WTC11 (cell line): ENCODE results near the gene CACNG1. TPM values are rescaled to one million over a fixed set of nuclear protein-coding genes. Genes with fewer than 3 reads are reported as not detected.

ENCODE experiments used
- ATAC-seq: fragments of 200-7000 bp; cut with Tn5 transposase; 2 replicates; pipeline ENCODE4 v1.10.0; 2021; ENCODE audit warnings: mild to moderate bottlenecking, moderate library complexity
- CTCF ChIA-PET: fragments of 300-600 bp; sonication (Branson Sonifier 250); formaldehyde crosslinking; loops from one replicate; lab custom pipeline; 2021; ENCODE audit warnings: antibody characterized with exemption; lab: Charles Lee
- POLR2A ChIA-PET: fragments of 350-600 bp; sonication (Branson Sonifier 250); formaldehyde crosslinking; loops from one replicate; lab custom pipeline; 2021; ENCODE audit warnings: antibody characterized with exemption; lab: Charles Lee
- DNase-seq: peaks from one replicate; pipeline ENCODE4 v3.0.0; 2021; ENCODE audit warnings: low spot score
- H3K27ac Mint-ChIP-seq: 2 replicates; pipeline ENCODE4 v1.8.0; 2021; ENCODE audit warnings: mixed read lengths
- H3K27me3 Mint-ChIP-seq: 2 replicates; pipeline ENCODE4 v1.8.0; 2021; ENCODE audit warnings: low read depth, mild to moderate bottlenecking, moderate library complexity, mixed read lengths
- H3K36me3 Mint-ChIP-seq: 2 replicates; pipeline ENCODE4 v1.8.0; 2021; ENCODE audit warnings: mixed read lengths
- H3K4me1 Mint-ChIP-seq: 2 replicates; pipeline ENCODE4 v1.8.0; 2022; ENCODE audit warnings: mixed read lengths
- H3K4me3 Mint-ChIP-seq: 2 replicates; pipeline ENCODE4 v1.8.0; 2021; ENCODE audit warnings: mild to moderate bottlenecking, moderate library complexity, mixed read lengths
- H3K9me3 Mint-ChIP-seq: 2 replicates; pipeline ENCODE4 v1.8.0; 2021; ENCODE audit warnings: mixed read lengths
- ARID4B ChIP-seq: sonication (generic); formaldehyde crosslinking; IDR thresholded peaks from 2 replicates; pipeline ENCODE4 v1.8.0; 2023; ENCODE audit warnings: missing genetic modification reagents, mild to moderate bottlenecking, borderline replicate concordance
- ATF3 ChIP-seq: sonication (generic); formaldehyde crosslinking; conservative IDR thresholded peaks from 2 replicates; pipeline ENCODE4 v1.8.1; 2022; ENCODE audit warnings: mild to moderate bottlenecking, missing genetic modification reagents
- CBFB ChIP-seq: sonication (generic); formaldehyde crosslinking; IDR thresholded peaks from 2 replicates; pipeline ENCODE4 v1.8.1; 2022; ENCODE audit warnings: mild to moderate bottlenecking, low read depth, missing genetic modification reagents
- CDX4 ChIP-seq: fragments of 250-450 bp; sonication (Bioruptor Pico); IDR thresholded peaks from 2 replicates; pipeline ENCODE4 v1.9.0; 2021; ENCODE audit warnings: moderate library complexity, mild to moderate bottlenecking, inconsistent platforms, borderline replicate concordance
- CREB1 ChIP-seq: sonication (generic); formaldehyde crosslinking; IDR thresholded peaks from 2 replicates; pipeline ENCODE4 v1.8.0; 2023; ENCODE audit warnings: mild to moderate bottlenecking, missing genetic modification reagents
- ELF4 ChIP-seq: sonication (generic); formaldehyde crosslinking; IDR thresholded peaks from 2 replicates; pipeline ENCODE4 v1.8.1; 2022; ENCODE audit warnings: low read depth, mild to moderate bottlenecking, moderate library complexity, missing genetic modification reagents
- EMX1 ChIP-seq: fragments of 250-450 bp; sonication (Bioruptor Pico); IDR thresholded peaks from 2 replicates; pipeline ENCODE4 v1.8.0; 2021; ENCODE audit warnings: mild to moderate bottlenecking
- FOXJ3 ChIP-seq: sonication (generic); formaldehyde crosslinking; IDR thresholded peaks from 2 replicates; pipeline ENCODE4 v1.9.0; 2021; ENCODE audit warnings: missing genetic modification reagents, mild to moderate bottlenecking, borderline replicate concordance
- GABPB1 ChIP-seq: sonication (generic); formaldehyde crosslinking; IDR thresholded peaks from 2 replicates; pipeline ENCODE4 v1.8.1; 2023; ENCODE audit warnings: mild to moderate bottlenecking, missing genetic modification reagents
- HMGA2 ChIP-seq: fragments of 250-450 bp; sonication (Bioruptor Pico); IDR thresholded peaks from 2 replicates; pipeline ENCODE4 v1.4.0; 2021; ENCODE audit warnings: mild to moderate bottlenecking, moderate library complexity
- OVOL2 ChIP-seq: fragments of 250-450 bp; sonication (Bioruptor Pico); IDR thresholded peaks from 2 replicates; pipeline ENCODE4 v1.9.0; 2021; ENCODE audit warnings: mild to moderate bottlenecking, borderline replicate concordance
- SOX15 ChIP-seq: fragments of 250-450 bp; sonication (Bioruptor Pico); IDR thresholded peaks from 2 replicates; pipeline ENCODE4 v1.9.0; 2021; ENCODE audit warnings: mild to moderate bottlenecking
- ZNF263 ChIP-seq: sonication (generic); formaldehyde crosslinking; IDR thresholded peaks from 2 replicates; pipeline ENCODE4 v1.8.1; 2022; ENCODE audit warnings: low read depth, mild to moderate bottlenecking, moderate library complexity, missing genetic modification reagents
- ZNF317 ChIP-seq: sonication (generic); formaldehyde crosslinking; IDR thresholded peaks from 2 replicates; pipeline ENCODE4 v1.8.1; 2023; ENCODE audit warnings: low read depth, mild to moderate bottlenecking, moderate library complexity, missing genetic modification reagents, borderline replicate concordance
- ZNF512 ChIP-seq: sonication (generic); formaldehyde crosslinking; IDR thresholded peaks from 2 replicates; pipeline ENCODE4 v1.8.1; 2022; ENCODE audit warnings: missing genetic modification reagents, borderline replicate concordance
- ZNF671 ChIP-seq: fragments of 250-450 bp; sonication (Bioruptor Pico); IDR thresholded peaks from 2 replicates; pipeline ENCODE4 v1.8.0; 2021; ENCODE audit warnings: mild to moderate bottlenecking
- total RNA-seq: library from RNA; stranded (reverse); gene quantifications from 3 replicates; pipeline ENCODE4 v1.2.3, GENCODE V29; 2021
- TF ChIP-seq, protein P1 (sequence below): fragments of 250-450 bp; sonication (Bioruptor Pico); IDR thresholded peaks from 2 replicates; pipeline ENCODE4 v1.9.0; 2021; ENCODE audit warnings: mild to moderate bottlenecking
- TF ChIP-seq, protein P2 (sequence below): fragments of 200-600 bp; IDR thresholded peaks from 2 replicates; pipeline ENCODE4 v1.8.0; 2022; ENCODE audit warnings: antibody characterized with exemption

CACNG1 gene
- total RNA-seq, 1 experiment from 2014 or later: not detected

DNA sequence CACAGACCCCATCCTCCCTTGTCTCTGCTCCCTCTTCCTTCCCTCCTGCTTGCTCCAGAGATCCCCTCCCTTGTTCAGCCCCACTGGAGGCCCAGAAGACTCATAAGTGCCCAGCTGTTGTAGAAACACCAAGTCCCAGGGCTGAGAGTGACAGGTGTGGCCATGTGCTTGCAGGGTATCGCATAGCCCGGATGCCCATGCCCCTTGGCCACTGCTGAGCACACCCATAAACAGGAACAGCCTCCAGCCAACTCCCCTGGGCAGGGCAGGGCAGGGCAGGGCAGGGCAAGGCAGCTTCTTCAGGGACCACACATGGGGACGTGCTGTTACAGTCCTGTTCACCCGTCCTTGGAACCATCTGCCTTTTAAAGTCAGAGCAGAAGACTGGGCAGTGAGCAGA, 2.0 kb downstream of the CACNG1 start (continued):
- TF ChIP-seq CDX4 (CRISPR knock-in tag) (no peak), ATF3 (CRISPR knock-in tag) (no peak), GABPB1 (CRISPR knock-in tag) (no peak), HMGA2 (CRISPR knock-in tag) (no peak), CREB1 (CRISPR knock-in tag) (no peak), ZNF512 (CRISPR knock-in tag) (no peak)
- TF ChIP-seq, protein P1, sequence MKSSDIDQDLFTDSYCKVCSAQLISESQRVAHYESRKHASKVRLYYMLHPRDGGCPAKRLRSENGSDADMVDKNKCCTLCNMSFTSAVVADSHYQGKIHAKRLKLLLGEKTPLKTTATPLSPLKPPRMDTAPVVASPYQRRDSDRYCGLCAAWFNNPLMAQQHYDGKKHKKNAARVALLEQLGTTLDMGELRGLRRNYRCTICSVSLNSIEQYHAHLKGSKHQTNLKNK (CRISPR knock-in tag): no peak

DNA sequence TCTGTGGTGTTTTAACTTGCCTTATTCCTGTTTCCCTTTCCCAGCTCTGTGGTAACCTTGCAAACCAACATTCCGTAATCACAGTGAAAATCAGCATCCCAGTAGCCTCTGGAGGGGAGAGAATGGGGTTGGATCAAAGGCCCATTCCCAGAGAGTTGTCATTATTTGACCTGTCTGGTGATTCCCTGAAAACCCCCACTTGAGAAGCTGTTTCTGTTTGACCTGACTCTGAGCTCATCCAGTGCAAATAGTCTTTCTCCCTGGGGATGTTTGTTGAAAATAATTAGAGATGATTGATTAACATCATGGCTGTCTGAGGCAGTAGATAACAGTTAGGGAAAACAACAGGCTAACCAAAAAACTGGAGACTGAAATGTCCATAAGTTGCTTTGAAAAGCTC, 3.0 kb downstream of the CACNG1 start:
- no peak overlapping the region for H3K4me3 Mint-ChIP-seq
- ATAC-seq: no peak
- TF ChIP-seq ZNF263 (no peak), OVOL2 (CRISPR knock-in tag) (no peak), FOXJ3 (CRISPR knock-in tag) (no peak), ZNF671 (no peak), EMX1 (CRISPR knock-in tag) (no peak), CBFB (no peak), ARID4B (no peak), SOX15 (CRISPR knock-in tag) (no peak), ZNF317 (CRISPR knock-in tag) (no peak), ELF4 (CRISPR knock-in tag) (no peak), CDX4 (CRISPR knock-in tag) (no peak)
- TF ChIP-seq, protein P2, sequence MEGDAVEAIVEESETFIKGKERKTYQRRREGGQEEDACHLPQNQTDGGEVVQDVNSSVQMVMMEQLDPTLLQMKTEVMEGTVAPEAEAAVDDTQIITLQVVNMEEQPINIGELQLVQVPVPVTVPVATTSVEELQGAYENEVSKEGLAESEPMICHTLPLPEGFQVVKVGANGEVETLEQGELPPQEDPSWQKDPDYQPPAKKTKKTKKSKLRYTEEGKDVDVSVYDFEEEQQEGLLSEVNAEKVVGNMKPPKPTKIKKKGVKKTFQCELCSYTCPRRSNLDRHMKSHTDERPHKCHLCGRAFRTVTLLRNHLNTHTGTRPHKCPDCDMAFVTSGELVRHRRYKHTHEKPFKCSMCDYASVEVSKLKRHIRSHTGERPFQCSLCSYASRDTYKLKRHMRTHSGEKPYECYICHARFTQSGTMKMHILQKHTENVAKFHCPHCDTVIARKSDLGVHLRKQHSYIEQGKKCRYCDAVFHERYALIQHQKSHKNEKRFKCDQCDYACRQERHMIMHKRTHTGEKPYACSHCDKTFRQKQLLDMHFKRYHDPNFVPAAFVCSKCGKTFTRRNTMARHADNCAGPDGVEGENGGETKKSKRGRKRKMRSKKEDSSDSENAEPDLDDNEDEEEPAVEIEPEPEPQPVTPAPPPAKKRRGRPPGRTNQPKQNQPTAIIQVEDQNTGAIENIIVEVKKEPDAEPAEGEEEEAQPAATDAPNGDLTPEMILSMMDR: no peak
- TF ChIP-seq, all 79 proteins: peak for 0
- H3K27me3 Mint-ChIP-seq: no peaks in the 10 kb centered on the region; the same call in 1 of the 2 replicates
- H3K4me1 Mint-ChIP-seq: no peaks in the 10 kb centered on the region
- ChIA-PET POLR2A (no interaction called here), CTCF (no interaction called here)
- no peak for DNase-seq
- H3K36me3 Mint-ChIP-seq: peaks cover 18% of the 10 kb centered on the region
- peaks cover 31% of the 10 kb centered on the region for H3K9me3 Mint-ChIP-seq
- H3K27ac Mint-ChIP-seq: no peak overlapping the region
